Pancreas (tissue), 10 donors: Measurements from ENCODE around the gene ATP8A2. TPM values are rescaled to one million over a fixed set of nuclear protein-coding genes. Genes with fewer than 3 reads are reported as not detected.

Experiments used
- ATAC-seq, 4 donors: fragments of 200-7000 bp; cut with Tn5 transposase; one replicate each; pipeline versions ENCODE4 v1.8.0 to v1.9.1; 2020; ENCODE audit warnings: mild to moderate bottlenecking in 4 of 4, moderate library complexity in 4 of 4
- DNase-seq, 6 donors: peaks; one replicate each; pipeline ENCODE4 v3.0.0-alpha.2; 2020
- FAIRE-seq: peaks from 2 replicates; lab custom pipeline; 2012; peaks lifted over from hg19 to GRCh38; lab: Jason Lieb, UNC
- H3K27ac ChIP-seq, 4 donors: fragments of 200-600 bp; sonication (generic); 1 replicate in 3 of 4; 2 replicates in 1 of 4; pipeline versions ENCODE4 v1.5.0 to v1.8.0; 2020
- H3K27me3 ChIP-seq, 4 donors: fragments of 200-600 bp; one replicate each; pipeline ENCODE4 v1.8.0; 2021
- H3K36me3 ChIP-seq, 3 donors: fragments of 200-600 bp; sonication (generic) in 1 of 3; one replicate each; pipeline versions ENCODE4 v1.5.0 to v1.8.0; 2020 to 2021
- H3K4me1 ChIP-seq, 3 donors: fragments of 200-600 bp; one replicate each; pipeline ENCODE4 v1.8.0; 2021
- H3K4me3 ChIP-seq, 4 donors: fragments of 200-600 bp; sonication (generic) in 2 of 4; one replicate each; pipeline versions ENCODE4 v1.5.0 to v1.8.0; 2020 to 2021
- H3K9me3 ChIP-seq, 4 donors: fragments of 200-600 bp; one replicate each; pipeline ENCODE4 v1.8.0; 2021
- WGBS, 2 donors: extraction: QIAGEN DNeasy Blood & Tissue Kit; methylation state at CpG; one replicate each; pipeline ENCODE4 v1.1.7; 2013; 5-methylcytosine and 5-hydroxymethylcytosine counted together
- intact Hi-C, 3 donors: fragments of 100-400 bp; cut with DNase I; formaldehyde crosslinking; loops; one replicate each; pipeline versions ENCODE4 v1.11.1 to v1.14.2; 2022
- polyA plus RNA-seq, 2 donors: library from polyadenylated mRNA; stranded (reverse); fragments of 200-250 nt; gene quantifications; one replicate each; pipeline ENCODE4 v1.2.3, GENCODE V29; 2013
- total RNA-seq, 6 donors: library from RNA; stranded (reverse); fragmentation: NEBNext Ultra II Directional in 4 of 6; extraction: Animal tissue kit (Norgen Biotek cat#: 25700) in 4 of 6; gene quantifications; one replicate each; pipeline versions ENCODE4 v1.2.1 to v1.2.4, GENCODE V29; 2021 to 2023
- TF ChIP-seq, protein P1 (sequence below), 4 donors: fragments of 200-600 bp; sonication (generic) in 3 of 4; IDR thresholded peaks; one replicate each; pipeline versions ENCODE4 v1.5.0 to v1.8.0; 2021; ENCODE audit warnings: antibody characterized with exemption in 4 of 4
- donor health status: healthy with polysubstance abuse.
- donor health status: DM: no; HTN: no; CAD: no; lungs with moderate emphysema.
- donor health status: DM: no; HTN: no; CAD: no.
- donor health status: control.
- donor health status: control.
- donor health status: Bipolar disorder and iron deficiency.
- donor health status: DM: yes; HTN: yes; CAD: no.
- donor health status: DM: no; HTN: no; CAD: no.
- donor health status: DM: no; HTN: no; CAD: no.
- donor health status: DM: yes; HTN: yes; CAD: no.

The ATP8A2 gene
- total and polyA plus RNA-seq, 8 donors: 0.04 to 0.28 (median 0.14) TPM

DNA sequence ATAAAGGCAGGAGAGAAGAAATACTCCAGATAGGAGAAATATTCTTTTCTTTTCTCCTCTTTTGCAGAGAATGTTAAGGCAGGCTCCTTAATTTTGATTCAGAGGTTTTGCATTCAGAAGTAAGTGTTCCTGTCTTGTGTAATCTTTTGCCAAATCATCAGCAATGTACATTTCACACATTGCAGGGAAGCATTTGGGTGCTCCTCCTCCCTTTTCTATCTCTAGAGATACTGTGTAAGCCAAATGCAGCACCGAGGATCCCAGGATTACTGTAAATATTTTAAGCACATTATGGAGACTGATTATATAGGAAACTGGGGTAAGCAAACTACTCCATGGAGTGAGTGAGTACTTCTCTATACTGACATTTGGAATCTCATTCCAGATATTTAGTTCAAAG lies 7.2 kb downstream of the ATP8A2 start:
- intact Hi-C loops: no loop called here
- FAIRE-seq: no peak

DNA sequence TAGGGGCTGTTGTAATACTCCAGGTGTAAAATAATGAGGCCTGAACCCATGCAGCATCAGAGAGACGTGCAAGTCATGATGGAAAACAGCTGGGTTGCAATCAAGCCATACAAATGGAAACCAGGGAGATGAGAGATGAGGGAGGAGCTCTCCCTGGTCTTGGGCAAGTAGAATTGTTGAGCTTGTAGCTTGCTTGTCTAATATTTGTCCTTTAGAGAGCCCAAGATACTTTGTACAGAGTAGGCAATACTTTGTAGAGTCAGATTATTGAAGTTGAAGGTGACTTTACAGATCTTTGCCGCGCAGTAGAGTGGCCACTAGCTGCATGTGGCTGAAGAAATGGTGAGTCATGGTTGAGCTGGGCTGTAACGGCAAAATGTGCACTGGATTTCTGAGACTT lies 8.3 kb downstream of the ATP8A2 start:
- intact Hi-C loops: no loop called here
- TF ChIP-seq, protein P1, sequence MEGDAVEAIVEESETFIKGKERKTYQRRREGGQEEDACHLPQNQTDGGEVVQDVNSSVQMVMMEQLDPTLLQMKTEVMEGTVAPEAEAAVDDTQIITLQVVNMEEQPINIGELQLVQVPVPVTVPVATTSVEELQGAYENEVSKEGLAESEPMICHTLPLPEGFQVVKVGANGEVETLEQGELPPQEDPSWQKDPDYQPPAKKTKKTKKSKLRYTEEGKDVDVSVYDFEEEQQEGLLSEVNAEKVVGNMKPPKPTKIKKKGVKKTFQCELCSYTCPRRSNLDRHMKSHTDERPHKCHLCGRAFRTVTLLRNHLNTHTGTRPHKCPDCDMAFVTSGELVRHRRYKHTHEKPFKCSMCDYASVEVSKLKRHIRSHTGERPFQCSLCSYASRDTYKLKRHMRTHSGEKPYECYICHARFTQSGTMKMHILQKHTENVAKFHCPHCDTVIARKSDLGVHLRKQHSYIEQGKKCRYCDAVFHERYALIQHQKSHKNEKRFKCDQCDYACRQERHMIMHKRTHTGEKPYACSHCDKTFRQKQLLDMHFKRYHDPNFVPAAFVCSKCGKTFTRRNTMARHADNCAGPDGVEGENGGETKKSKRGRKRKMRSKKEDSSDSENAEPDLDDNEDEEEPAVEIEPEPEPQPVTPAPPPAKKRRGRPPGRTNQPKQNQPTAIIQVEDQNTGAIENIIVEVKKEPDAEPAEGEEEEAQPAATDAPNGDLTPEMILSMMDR (IDR thresholded peaks at IDR 0.05): no peak
- Histone ChIP-seq H3K4me1 (no peaks in the 10 kb centered on the region), H3K27ac (no peak overlapping the region), H3K27me3 (peaks cover 0 to 5% (median 1%) of the 10 kb centered on the region in 4 donors), H3K9me3 (no peaks in the 10 kb centered on the region), H3K36me3 (no peaks in the 10 kb centered on the region), H3K4me3 (no peak overlapping the region)
- ATAC-seq: no peak
- no peak for FAIRE-seq
- DNase-seq: no peak
- 70 to 76% methylated on average over 4 of the region's 4 CpGs for WGBS, 2 donors

More for the DNA sequence above, 7.2 kb downstream of the ATP8A2 start:
- Histone ChIP-seq H3K4me3 (no peak overlapping the region), H3K27ac (no peak overlapping the region), H3K4me1 (no peaks in the 10 kb centered on the region), H3K9me3 (no peaks in the 10 kb centered on the region), H3K27me3 (peaks cover 0 to 5% (median 1%) of the 10 kb centered on the region in 4 donors), H3K36me3 (no peaks in the 10 kb centered on the region)
- ATAC-seq (no peak), DNase-seq (no peak)
- TF ChIP-seq, protein P1 (IDR thresholded peaks at IDR 0.05): no peak
- WGBS, 2 donors: 10 to 15% methylated on average over 1 of the region's 1 CpG

DNA sequence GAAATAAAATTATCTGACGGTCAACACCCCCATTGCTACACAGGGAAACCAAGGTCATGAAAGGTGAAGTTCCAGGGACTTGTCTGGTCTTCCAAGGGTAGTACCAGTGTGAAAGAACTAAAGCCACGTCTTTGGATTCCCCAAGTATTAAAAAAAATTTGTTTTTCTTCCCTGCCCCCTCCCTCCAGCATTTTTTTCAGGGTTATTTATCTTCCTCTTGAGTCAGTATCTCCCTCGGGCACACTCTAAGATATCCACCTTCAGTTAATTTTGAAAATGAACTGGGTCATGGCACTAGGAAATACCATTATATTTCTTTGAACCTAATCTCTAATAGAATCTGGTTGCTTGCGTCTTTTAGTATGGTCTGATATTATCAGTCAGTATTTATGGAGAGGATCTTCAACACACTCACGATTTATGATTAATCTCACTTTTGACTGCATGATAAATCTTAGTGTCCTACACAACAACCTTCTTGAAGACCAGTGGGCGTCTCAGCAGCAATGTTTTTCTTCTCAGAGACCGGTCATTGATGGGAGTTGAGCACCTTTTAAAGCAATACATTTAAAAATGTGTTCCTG lies 9.1 kb downstream of the ATP8A2 start:
- intact Hi-C loops: no loop called here
- Histone ChIP-seq H3K27ac (no peak overlapping the region), H3K4me3 (no peak overlapping the region), H3K9me3 (no peaks in the 10 kb centered on the region), H3K36me3 (no peaks in the 10 kb centered on the region), H3K4me1 (no peaks in the 10 kb centered on the region), H3K27me3 (peaks cover 0 to 3% (median 1%) of the 10 kb centered on the region in 4 donors)
- no peak for ATAC-seq
- DNase-seq: no peak
- FAIRE-seq: no peak
- TF ChIP-seq, protein P1 (IDR thresholded peaks at IDR 0.05): no peak
- WGBS, 2 donors: 48 to 50% methylated on average over 7 of the region's 7 CpGs

DNA sequence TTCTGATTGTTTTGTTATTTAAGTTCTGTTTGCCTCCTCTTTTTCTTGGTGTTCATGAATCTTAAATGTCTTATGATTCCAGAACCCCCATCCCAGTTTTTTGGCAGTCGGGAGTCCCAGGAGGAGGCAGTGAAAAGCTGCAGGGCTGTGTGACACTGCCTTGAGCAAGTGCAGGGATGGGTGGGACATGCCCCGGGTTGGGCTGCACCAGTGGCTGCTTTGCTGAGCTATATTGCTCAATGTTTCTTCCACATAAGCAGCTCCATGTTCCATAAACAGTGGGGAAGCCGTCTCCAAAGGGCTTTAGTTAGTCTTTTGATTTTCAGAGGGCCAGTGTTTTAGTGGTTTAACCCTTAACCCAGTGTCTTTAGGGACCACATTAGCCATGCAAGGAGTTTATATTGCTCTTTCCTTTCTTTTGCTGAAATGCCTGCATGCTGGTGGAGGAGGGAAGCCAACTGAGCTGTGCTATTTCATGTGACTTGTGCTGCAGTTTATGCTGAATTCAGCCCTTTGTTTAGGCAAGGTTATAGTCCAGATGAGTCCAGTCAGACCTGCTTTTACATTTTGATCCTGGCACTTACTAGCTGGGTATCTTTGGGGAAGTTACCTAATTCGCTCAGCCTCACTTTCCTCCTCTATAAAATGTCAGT lies 13.1 kb downstream of the ATP8A2 start:
- ATAC-seq: no peak
- no peak for FAIRE-seq
- no peaks in the 10 kb centered on the region for H3K36me3 ChIP-seq
- peaks cover 0 to 2% (median 0%) of the 10 kb centered on the region in 4 donors for H3K27me3 ChIP-seq
- WGBS, 2 donors: 36 to 52% methylated on average over 4 of the region's 4 CpGs
- no peaks in the 10 kb centered on the region for H3K4me1 ChIP-seq
- H3K9me3 ChIP-seq: no peaks in the 10 kb centered on the region
- TF ChIP-seq, protein P1 (IDR thresholded peaks at IDR 0.05): no peak
- intact Hi-C loops: no loop called here
- DNase-seq: no peak
- H3K4me3 ChIP-seq: no peak overlapping the region
- no peak overlapping the region for H3K27ac ChIP-seq

DNA sequence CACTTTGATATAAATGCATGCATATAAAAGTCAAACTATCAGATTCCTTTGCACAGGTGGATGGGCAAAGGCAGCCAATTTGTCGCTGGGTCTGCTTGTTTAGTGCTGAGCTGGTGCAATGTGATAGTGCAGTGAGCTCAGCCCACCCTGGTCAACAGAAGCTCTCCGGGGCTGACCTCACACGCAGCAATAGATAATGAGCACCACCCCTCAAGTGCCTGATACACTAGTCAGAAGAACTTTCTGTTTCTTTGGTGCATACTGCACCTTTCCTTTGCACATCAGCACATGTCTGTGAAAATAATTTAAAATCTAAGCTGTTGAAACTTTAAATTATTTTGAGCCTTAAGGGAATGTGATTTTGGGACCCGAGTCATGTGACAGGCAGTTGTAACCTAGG lies 20.2 kb downstream of the ATP8A2 start:
- Histone ChIP-seq H3K4me1 (no peaks in the 10 kb centered on the region), H3K27ac (no peak overlapping the region), H3K4me3 (no peak overlapping the region), H3K36me3 (no peaks in the 10 kb centered on the region), H3K9me3 (no peaks in the 10 kb centered on the region), H3K27me3 (no peaks in the 10 kb centered on the region)
- DNase-seq: no peak
- FAIRE-seq: no peak
- no peak for ATAC-seq
- TF ChIP-seq, protein P1 (IDR thresholded peaks at IDR 0.05): no peak
- intact Hi-C loops: no loop called here
- 29 to 36% methylated on average over 4 of the region's 4 CpGs for WGBS, 2 donors
